Ectodermal cell (in vitro differentiated cells): ENCODE measurements around the gene COL4A6.
A peak's percentile ranks its signal among the peaks of the same experiment; 100 is the strongest.

Experiments
- H3K27ac ChIP-seq: 2 replicates; pipeline ENCODE4 v1.7.0; 2013; ENCODE audit warnings: mild to moderate bottlenecking, low read depth, low read length; ENCODE audit not compliant: insufficient read depth, poor library complexity, severe bottlenecking
- H3K27me3 ChIP-seq: 2 replicates; pipeline ENCODE4 v1.7.0; 2013; ENCODE audit warnings: mild to moderate bottlenecking, low read length; ENCODE audit not compliant: insufficient read depth, control insufficient read depth, poor library complexity, severe bottlenecking
- H3K36me3 ChIP-seq: one replicate; pipeline ENCODE4 v1.7.0; 2013; ENCODE audit warnings: low read length; ENCODE audit not compliant: control insufficient read depth, insufficient read depth
- H3K4me1 ChIP-seq: one replicate; pipeline ENCODE4 v1.7.0; 2013; ENCODE audit warnings: low read length; ENCODE audit not compliant: control insufficient read depth, insufficient read depth
- H3K4me3 ChIP-seq: 2 replicates; pipeline ENCODE4 v1.7.0; 2013; ENCODE audit warnings: low read depth, low read length, control low read depth; ENCODE audit not compliant: insufficient read depth
- H3K9me3 ChIP-seq: 2 replicates; pipeline ENCODE4 v1.7.0; 2013; ENCODE audit warnings: mild to moderate bottlenecking, low read length, moderate library complexity; ENCODE audit not compliant: control insufficient read depth
- WGBS, 2 experiments: methylation state at CpG; one replicate each; pipeline ENCODE4 v1.1.7; 2013; ENCODE audit warnings: missing lambda C conversion rate in 2 of 2; 5-methylcytosine and 5-hydroxymethylcytosine counted together

Gene COL4A6

DNA sequence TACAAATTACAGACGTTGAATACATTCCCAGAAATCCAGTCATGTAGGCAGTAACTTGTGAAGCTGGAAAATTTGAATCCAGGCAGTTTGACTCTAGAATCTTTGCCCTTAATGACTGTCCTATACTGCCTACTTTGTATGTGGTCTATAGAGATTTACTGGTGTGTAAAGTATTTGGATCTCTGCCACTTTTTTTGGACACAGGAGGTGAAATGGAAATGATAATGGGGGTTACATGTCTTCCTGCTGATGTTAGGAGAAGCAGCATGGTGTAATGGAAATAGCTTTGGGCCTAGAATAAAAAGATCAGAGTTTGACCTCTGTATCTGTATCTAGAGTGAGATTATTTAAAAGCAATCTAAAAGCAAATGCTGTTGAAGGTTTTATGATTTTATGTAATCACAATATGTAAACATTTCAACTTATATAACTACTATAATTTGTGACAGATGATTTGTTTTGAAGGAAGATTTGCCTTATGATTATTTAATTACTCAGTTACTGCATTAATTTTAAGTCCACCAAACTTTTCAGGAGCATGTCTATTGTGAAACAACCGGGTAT lies 4.8 kb upstream of the COL4A6 start:
- H3K4me1 ChIP-seq = no peaks in the 10 kb centered on the region
- H3K27ac ChIP-seq = no peak overlapping the region
- WGBS, 2 experiments = 65 to 70% methylated on average over 1 of the region's 2 CpGs
- no peaks in the 10 kb centered on the region for H3K9me3 ChIP-seq
- no peaks in the 10 kb centered on the region for H3K27me3 ChIP-seq
- H3K4me3 ChIP-seq = no peak overlapping the region
- no peaks in the 10 kb centered on the region for H3K36me3 ChIP-seq

DNA sequence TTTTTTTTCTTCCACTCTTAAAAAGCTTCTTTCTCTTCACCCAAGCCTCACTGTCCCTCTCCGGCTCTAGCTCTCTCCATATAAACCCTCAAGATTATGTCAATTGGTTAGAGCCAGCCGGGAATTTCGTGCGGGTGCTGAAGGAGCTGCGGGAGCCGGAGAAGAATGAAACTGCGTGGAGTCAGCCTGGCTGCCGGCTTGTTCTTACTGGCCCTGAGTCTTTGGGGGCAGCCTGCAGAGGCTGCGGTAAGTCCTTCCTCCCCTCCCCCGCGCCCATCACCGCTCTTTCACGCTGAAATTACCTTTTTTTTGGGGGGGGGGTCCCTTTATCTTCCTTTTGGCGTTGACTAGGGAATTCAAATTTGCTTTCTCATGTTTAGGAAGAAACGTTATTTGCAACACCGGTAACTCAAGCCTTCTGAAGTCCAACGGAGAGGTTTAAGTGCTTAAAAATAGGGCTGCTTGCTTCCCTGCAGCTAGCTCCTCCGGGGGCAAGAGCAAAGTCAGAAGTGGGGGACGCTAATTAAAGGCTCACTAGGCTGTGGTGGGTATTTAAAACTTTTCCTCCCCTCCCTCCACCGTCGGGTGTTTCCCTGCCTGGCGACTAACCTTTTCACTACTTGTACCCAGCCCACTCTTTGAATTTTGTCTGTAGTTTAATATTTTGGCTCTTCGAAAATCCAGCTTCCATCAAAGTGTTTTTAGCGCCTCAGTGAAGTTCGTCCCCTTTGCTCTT lies 1.9 kb upstream of the COL4A6 start:
- Histone ChIP-seq H3K27me3 (no peaks in the 10 kb centered on the region), H3K9me3 (no peaks in the 10 kb centered on the region), H3K36me3 (no peaks in the 10 kb centered on the region), H3K4me3 (peak overlapping the region; percentile 63), H3K27ac (peak overlapping the region; percentile 61), H3K4me1 (no peaks in the 10 kb centered on the region)
- 0% methylated on average over 16 to 21 of the region's 25 CpGs for WGBS, 2 experiments

DNA sequence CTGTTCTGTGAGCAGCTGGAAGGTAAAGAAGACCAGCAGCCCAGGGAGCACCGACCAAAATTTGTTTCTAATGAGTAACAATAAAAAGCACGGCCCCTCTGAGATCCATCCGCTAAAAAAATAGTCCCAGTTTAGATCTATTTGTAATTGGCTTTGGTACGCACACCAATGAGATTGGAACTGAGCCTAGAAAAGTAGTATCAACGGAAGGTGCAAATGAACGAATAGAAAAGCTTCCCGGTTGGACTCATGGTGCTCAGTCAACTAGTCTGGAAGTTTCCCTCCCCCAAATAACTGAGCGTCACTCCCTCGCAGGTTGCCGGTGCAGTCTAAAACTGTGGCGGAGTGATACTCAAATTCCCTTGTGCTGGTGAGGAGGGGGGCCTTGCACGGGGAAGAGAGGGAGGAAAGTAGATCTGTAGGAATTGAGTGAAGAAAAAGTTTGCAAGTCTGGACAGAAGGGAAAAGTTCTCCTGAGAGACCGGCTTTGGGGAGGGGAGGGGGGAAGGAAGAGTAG lies 1.3 kb upstream of the COL4A6 start, which contains the start of gene COL4A5:
TSS of gene COL4A5 (plus strand) at position 413 of the 517 bp plus-strand sequence. CDS start 288 bp downstream, outside the sequence.
- H3K27me3 ChIP-seq = no peaks in the 10 kb centered on the region
- peak within 1 kb of the TSS; percentile 61 for H3K27ac ChIP-seq
- H3K4me1 ChIP-seq = no peaks in the 10 kb centered on the region
- H3K4me3 ChIP-seq = peak within 1 kb of the TSS; percentile 66
- WGBS, 2 experiments = 0 to 1% methylated on average over 11 to 12 of the region's 13 CpGs
- H3K36me3 ChIP-seq = no peaks in the 10 kb centered on the region
- H3K9me3 ChIP-seq = no peaks in the 10 kb centered on the region

DNA sequence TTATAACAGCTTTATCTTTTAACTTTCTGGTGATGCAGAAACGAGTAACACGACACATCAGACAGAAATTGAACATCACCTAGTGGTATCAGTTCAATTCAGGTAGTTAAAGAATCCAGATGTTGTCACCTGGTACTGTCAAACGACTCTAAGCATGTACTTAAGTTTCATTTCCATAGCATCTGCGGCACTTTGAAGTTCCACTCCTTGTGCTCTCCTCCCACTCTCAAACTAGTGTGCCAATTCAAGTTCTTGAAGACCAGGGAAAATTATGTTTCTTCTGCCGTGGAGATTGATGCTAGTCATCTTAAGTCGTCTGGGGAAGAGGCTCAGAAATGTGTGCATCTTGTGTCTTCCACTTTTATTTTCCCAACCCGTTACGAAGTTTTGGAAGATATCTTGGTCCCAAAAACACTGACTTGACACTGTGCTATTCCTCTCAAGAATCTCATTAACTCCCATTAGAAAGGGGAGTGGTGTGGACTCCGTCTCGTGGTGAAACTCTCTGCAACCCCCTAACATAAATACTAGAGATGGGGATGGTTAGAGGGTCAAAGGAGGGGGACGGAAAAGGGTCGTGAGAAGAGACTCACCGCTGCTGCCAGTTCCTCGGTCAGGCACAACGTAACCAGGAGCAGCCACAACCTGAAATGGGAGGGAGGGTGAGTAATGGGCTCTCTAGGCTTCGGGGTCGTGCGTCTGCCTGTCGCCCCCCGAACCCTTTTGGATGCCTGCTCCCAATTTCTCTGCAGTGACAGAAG lies 693 bp downstream of the COL4A6 start:
- H3K4me3 ChIP-seq = peak overlapping the region; percentile 66
- no peaks in the 10 kb centered on the region for H3K4me1 ChIP-seq
- 6 to 15% methylated on average over 15 to 18 of the region's 20 CpGs for WGBS, 2 experiments
- H3K27ac ChIP-seq = no peak overlapping the region
- H3K36me3 ChIP-seq = no peaks in the 10 kb centered on the region
- H3K27me3 ChIP-seq = no peaks in the 10 kb centered on the region
- H3K9me3 ChIP-seq = no peaks in the 10 kb centered on the region

DNA sequence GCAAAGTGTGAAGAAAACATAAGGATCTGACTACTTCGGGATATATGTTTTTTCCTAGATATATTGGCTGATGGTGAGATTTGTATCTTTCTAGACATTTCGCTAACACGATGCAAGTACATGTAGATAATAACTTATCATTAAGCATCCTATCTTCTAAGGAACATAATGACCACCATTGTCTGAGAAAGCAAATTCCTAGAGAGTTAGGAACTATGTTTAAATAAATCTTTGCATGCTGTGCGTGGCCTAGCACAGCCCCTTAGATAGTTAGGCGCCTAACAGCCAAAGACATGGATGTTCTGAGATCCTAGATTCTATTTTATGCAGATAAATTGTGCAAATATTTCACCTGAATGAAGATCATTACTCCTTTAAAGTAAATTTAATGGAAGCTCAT lies 3.0 kb downstream of the COL4A6 start:
- Histone ChIP-seq H3K4me1 (no peaks in the 10 kb centered on the region), H3K4me3 (no peak overlapping the region), H3K9me3 (no peaks in the 10 kb centered on the region), H3K27me3 (no peaks in the 10 kb centered on the region), H3K27ac (no peak overlapping the region), H3K36me3 (no peaks in the 10 kb centered on the region)
- 93 to 94% methylated on average over 2 of the region's 5 CpGs for WGBS, 2 experiments

DNA sequence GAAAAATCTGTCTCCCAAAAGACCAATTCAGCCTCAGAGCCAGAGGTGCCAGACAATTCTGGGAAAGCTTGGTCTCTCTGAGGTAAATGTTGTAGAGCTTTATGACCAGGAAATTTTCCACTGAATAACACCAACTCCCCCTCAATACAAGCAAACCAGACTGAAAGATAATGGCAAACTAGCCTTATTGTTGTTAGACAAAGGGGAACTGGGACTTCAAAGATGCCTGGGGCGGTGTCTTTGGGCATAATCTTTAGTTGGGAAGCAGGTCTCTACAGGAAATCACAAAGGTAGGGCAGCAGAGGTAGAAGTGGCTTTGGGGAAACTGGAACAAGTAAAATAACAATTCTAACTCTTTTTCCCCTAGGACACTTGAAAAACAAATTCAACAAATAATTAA lies 12.0 kb downstream of the COL4A6 start:
- H3K4me3 ChIP-seq = no peak overlapping the region
- no peaks in the 10 kb centered on the region for H3K9me3 ChIP-seq
- H3K4me1 ChIP-seq = no peaks in the 10 kb centered on the region
- WGBS, 2 experiments = 0% methylated on average over 1 of the region's 1 CpG; no CpG with 5 or more reads in 1 of the 2 experiments
- H3K27ac ChIP-seq = no peak overlapping the region
- no peaks in the 10 kb centered on the region for H3K36me3 ChIP-seq
- H3K27me3 ChIP-seq = no peaks in the 10 kb centered on the region

DNA sequence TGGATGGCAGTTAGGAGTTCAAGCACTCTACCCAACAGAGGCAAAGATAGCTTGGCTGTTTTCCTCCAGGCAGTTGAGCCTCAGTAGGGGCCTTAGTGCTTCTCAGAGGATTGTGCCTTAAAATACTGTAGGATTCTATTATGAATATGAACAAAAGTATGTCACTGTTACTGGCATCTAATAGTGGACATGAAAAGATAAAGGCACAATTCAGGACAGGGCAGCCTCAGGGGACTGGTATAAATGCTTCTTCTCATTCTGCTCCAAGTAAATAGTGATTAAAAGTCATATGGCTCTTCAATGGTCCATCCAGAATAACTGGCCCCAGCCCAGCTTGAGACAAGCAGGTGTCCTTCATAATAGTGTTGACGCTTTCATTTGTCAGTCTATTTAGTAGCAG lies 17.7 kb downstream of the COL4A6 start:
- WGBS, 2 experiments = 89 to 100% methylated on average over 1 of the region's 1 CpG
- no peak overlapping the region for H3K4me3 ChIP-seq

DNA sequence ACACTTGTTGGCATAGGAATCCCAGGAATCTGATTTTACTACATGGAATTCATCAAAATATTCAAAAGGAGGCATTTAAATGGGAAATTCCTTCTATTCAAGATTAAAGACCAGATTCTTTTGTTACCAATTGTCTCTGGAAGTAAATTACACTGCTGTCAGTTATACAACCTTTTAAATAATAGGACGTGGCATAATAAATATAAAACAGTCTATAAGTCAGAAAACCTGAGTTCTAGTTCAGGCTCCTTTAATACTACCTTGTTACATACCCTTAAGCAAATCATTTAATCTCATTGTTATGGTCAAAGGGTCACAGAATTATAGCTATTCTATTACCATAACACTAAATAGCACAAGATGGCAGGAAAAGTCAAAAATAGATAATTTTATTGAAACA lies 18.8 kb downstream of the COL4A6 start:
- H3K4me1 ChIP-seq = no peaks in the 10 kb centered on the region
- H3K27me3 ChIP-seq = no peaks in the 10 kb centered on the region
- no peaks in the 10 kb centered on the region for H3K9me3 ChIP-seq
- no peak overlapping the region for H3K27ac ChIP-seq
- no peak overlapping the region for H3K4me3 ChIP-seq
- no peaks in the 10 kb centered on the region for H3K36me3 ChIP-seq
- no CpG with 5 or more reads among the region's 1 CpG for WGBS, 2 experiments

More for the DNA sequence above, 17.7 kb downstream of the COL4A6 start:
- Histone ChIP-seq H3K4me1 (no peaks in the 10 kb centered on the region), H3K27me3 (no peaks in the 10 kb centered on the region), H3K36me3 (no peaks in the 10 kb centered on the region), H3K9me3 (no peaks in the 10 kb centered on the region), H3K27ac (no peak overlapping the region)

DNA sequence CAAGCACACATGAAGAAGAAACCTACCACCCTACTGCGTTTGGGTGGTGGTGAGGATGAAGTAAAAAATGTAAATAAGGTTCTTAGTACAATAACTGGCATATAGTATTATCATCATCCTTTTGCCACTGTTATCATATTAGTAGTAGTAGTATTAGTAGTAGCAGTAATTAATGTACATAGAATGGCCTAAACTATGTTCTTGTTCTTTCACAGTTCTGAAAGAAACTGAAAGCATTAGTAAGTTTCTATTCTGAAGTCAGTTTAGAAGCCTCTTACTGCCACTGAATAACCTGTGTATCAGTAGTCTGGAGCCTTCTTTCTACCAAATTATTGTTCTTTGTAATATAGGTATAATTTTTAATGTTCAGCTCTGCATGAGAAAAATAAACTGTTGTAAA lies 21.0 kb downstream of the COL4A6 start:
- Histone ChIP-seq H3K9me3 (no peaks in the 10 kb centered on the region), H3K4me3 (no peak overlapping the region), H3K36me3 (no peaks in the 10 kb centered on the region), H3K4me1 (no peaks in the 10 kb centered on the region), H3K27ac (no peak overlapping the region), H3K27me3 (no peaks in the 10 kb centered on the region)
- WGBS, 2 experiments = no CpG with 5 or more reads among the region's 1 CpG

DNA sequence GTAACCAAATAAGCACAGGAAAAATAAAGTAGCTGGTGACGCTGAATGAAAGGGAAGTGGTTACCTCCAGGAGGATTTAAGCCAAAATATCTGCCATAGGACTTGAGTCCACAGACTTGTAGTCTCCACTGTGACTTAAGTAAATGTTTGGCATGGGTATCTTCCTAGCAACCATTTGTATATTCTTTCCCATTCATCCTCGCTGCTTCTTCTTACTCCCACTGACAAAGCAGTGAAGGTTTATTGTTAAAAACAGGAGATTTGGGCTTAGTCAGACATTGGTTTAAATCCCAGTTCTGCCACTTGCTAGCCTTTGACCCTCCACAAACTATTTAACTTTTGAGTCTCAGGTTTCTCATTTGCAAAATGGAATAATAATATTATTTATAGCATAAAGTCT lies 22.3 kb downstream of the COL4A6 start:
- WGBS, 2 experiments = 88 to 100% methylated on average over 1 of the region's 2 CpGs
- Histone ChIP-seq H3K4me1 (no peaks in the 10 kb centered on the region), H3K36me3 (no peaks in the 10 kb centered on the region)

More for the DNA sequence above, 22.3 kb downstream of the COL4A6 start:
- H3K4me3 ChIP-seq = no peak overlapping the region
- H3K9me3 ChIP-seq = no peaks in the 10 kb centered on the region
- no peak overlapping the region for H3K27ac ChIP-seq
- H3K27me3 ChIP-seq = no peaks in the 10 kb centered on the region
